ENCODE data around the gene CITED2. TPM values are rescaled to one million over a fixed set of nuclear protein-coding genes. Genes with fewer than 3 reads are reported as not detected.
"Not testable (repeated sequence)": the region's sequence is repeated elsewhere in the genome, so short reads cannot be mapped to it uniquely, and the experiment has no call there.

CITED2 gene
- polyA plus RNA-seq, 1 of the 3 experiments (the other 2 are of a cell fraction) = 173 TPM

DNA sequence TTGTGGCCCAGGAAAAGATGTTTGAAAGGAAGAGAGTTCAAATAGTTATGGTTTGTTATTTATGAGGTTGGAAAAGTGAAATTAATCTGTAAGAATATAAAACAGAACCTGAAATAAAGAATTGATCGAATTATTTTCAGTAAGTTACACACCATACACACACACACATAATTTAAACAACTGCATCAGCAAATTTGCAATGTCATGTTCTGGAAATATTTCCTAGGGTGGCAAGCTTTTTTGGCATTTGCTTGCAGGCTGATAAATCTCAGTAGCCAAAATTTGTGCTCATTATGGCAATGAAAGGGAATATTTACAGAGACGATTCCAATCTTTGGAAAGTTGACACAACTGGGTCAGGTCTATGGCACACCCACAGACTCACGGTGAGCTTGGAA is 9.5 kb downstream of the CITED2 start:
- TF ChIP-seq RXRA (IDR thresholded peaks at IDR 0.05; ENCODE audit: borderline replicate concordance, low read depth) (no peak), RFX5 (IDR thresholded peaks at IDR 0.05; ENCODE audit: low read length) (no peak)
- TF ChIP-seq, protein P1, sequence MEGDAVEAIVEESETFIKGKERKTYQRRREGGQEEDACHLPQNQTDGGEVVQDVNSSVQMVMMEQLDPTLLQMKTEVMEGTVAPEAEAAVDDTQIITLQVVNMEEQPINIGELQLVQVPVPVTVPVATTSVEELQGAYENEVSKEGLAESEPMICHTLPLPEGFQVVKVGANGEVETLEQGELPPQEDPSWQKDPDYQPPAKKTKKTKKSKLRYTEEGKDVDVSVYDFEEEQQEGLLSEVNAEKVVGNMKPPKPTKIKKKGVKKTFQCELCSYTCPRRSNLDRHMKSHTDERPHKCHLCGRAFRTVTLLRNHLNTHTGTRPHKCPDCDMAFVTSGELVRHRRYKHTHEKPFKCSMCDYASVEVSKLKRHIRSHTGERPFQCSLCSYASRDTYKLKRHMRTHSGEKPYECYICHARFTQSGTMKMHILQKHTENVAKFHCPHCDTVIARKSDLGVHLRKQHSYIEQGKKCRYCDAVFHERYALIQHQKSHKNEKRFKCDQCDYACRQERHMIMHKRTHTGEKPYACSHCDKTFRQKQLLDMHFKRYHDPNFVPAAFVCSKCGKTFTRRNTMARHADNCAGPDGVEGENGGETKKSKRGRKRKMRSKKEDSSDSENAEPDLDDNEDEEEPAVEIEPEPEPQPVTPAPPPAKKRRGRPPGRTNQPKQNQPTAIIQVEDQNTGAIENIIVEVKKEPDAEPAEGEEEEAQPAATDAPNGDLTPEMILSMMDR (IDR thresholded peaks at IDR 0.05) = no peak
- Histone ChIP-seq H3K36me3 (replicated peaks in 1 of 2; ENCODE audit: control insufficient read depth in 1 of 2, insufficient read depth in 2 of 2, low read length in 1 of 2) (no peaks in the 10 kb centered on the region), H2AFZ (ENCODE audit: low read depth) (0 out of 2 replicates have a peak overlapping the region, but pooled peaks have one; percentile 41), H3K79me2 (ENCODE audit: insufficient read depth) (no peaks in the 10 kb centered on the region), H3K9ac (no peak overlapping the region), H3K4me3 (ENCODE audit: low read depth in 2 of 2, low read length in 1 of 2) (no peak overlapping the region), H3F3A (replicated peaks; ENCODE audit: insufficient read depth) (peaks cover 16% of the 10 kb centered on the region), H3K9me2 (no peaks in the 10 kb centered on the region), H3K4me1 (ENCODE audit: control insufficient read depth in 1 of 2, insufficient read depth in 2 of 2, low read depth in 1 of 2, low read length in 1 of 2) (peaks cover 0 to 23% of the 10 kb centered on the region in 2 experiments), H3K27me3 (ENCODE audit: insufficient read depth) (no peaks in the 10 kb centered on the region), H3K4me2 (no peak overlapping the region), H4K20me1 (ENCODE audit: insufficient read depth) (no peaks in the 10 kb centered on the region), H3K27ac (ENCODE audit: low read depth in 2 of 2, low read length in 1 of 2) (no peak overlapping the region), H3K9me3 (no peaks in the 10 kb centered on the region)
- DNase-seq = no peak
- CTCF ChIA-PET = interaction anchor here (0.6 to 2.0 kb wide), 35 partner anchors 9 to 1249 kb away, joined by 3 to 30 read pairs (median 4); partner anchors contain the start of gene CITED2
- POLR2A ChIA-PET = no interaction called here
- WGBS (ENCODE audit: low lambda C conversion rate) = 7% methylated on average over 3 of the region's 3 CpGs

GRCh38 chr6:139364302-139364981 is 10.0 kb downstream of the CITED2 start:
- Histone ChIP-seq H3K27ac (ENCODE audit: low read depth in 2 of 2, low read length in 1 of 2) (no peak overlapping the region), H3F3A (replicated peaks; ENCODE audit: insufficient read depth) (peaks cover 12% of the 10 kb centered on the region), H3K4me3 (ENCODE audit: low read depth in 2 of 2, low read length in 1 of 2) (no peak overlapping the region; a peak in 1 of 4 replicates), H3K9me2 (no peaks in the 10 kb centered on the region), H3K9me3 (no peaks in the 10 kb centered on the region), H3K36me3 (replicated peaks in 1 of 2; ENCODE audit: control insufficient read depth in 1 of 2, insufficient read depth in 2 of 2, low read length in 1 of 2) (no peaks in the 10 kb centered on the region), H3K4me1 (ENCODE audit: control insufficient read depth in 1 of 2, insufficient read depth in 2 of 2, low read depth in 1 of 2, low read length in 1 of 2) (peaks cover 0 to 19% of the 10 kb centered on the region in 2 experiments; a peak in 3 of 4 replicates), H2AFZ (ENCODE audit: low read depth) (0 out of 2 replicates have a peak overlapping the region, but pooled peaks have one; percentile 41), H3K9ac (no peak overlapping the region), H3K27me3 (ENCODE audit: insufficient read depth) (no peaks in the 10 kb centered on the region), H3K79me2 (ENCODE audit: insufficient read depth) (no peaks in the 10 kb centered on the region), H4K20me1 (ENCODE audit: insufficient read depth) (no peaks in the 10 kb centered on the region), H3K4me2 (no peak overlapping the region)
- TF ChIP-seq, protein P1 (IDR thresholded peaks at IDR 0.05) = peak; percentile 72
- TF ChIP-seq RFX5 (IDR thresholded peaks at IDR 0.05; ENCODE audit: low read length) = no peak
- peak; percentile 85 for TF ChIP-seq RAD21 (IDR thresholded peaks at IDR 0.05; ENCODE audit: low read length)
- peak; percentile 73 for TF ChIP-seq SMC3 (IDR thresholded peaks at IDR 0.05; ENCODE audit: low read depth, low read length)
- 14% methylated on average over 4 of the region's 4 CpGs for WGBS (ENCODE audit: low lambda C conversion rate)
- peak; percentile 45 for DNase-seq
- CTCF ChIA-PET = interaction anchor here (0.6 to 2.0 kb wide), 36 partner anchors 9 to 1249 kb away, joined by 3 to 30 read pairs (median 4); partner anchors contain the start of gene CITED2
- POLR2A ChIA-PET = no interaction called here

DNA sequence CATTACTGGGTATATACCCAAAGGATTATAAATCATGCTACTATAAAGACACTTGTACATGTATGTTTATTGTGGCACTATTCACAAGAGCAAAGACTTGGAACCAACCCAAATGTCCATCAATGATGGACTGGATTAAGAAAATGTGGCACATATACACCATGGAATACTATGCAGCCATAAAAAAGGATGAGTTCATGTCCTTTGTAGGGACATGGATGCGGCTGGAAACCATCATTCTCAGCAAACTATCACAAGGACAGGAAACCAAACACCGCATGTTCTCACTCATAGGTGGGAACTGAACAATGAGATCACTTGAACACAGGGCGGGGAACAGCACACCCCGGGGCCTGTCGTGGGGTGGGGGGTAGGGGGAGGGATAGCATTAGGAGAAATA is 10.7 kb downstream of the CITED2 start:
- H3K4me3 ChIP-seq (ENCODE audit: low read depth in 2 of 2, low read length in 1 of 2); H4K20me1 ChIP-seq (ENCODE audit: insufficient read depth); H3K9me3 ChIP-seq; H3K79me2 ChIP-seq (ENCODE audit: insufficient read depth); H3K9me2 ChIP-seq; H3F3A ChIP-seq (replicated peaks; ENCODE audit: insufficient read depth); H3K27ac ChIP-seq (ENCODE audit: low read depth in 2 of 2, low read length in 1 of 2); H3K4me2 ChIP-seq; H3K36me3 ChIP-seq (replicated peaks in 1 of 2; ENCODE audit: control insufficient read depth in 1 of 2, insufficient read depth in 2 of 2, low read length in 1 of 2); H3K27me3 ChIP-seq (ENCODE audit: insufficient read depth); DNase-seq; POLR2A ChIA-PET; H2AFZ ChIP-seq (ENCODE audit: low read depth); H3K9ac ChIP-seq: not testable (repeated sequence)
- WGBS (ENCODE audit: low lambda C conversion rate) = 16% methylated on average over 5 of the region's 5 CpGs
- peaks cover 0 to 14% of the 10 kb centered on the region in 2 experiments; a peak in 2 of 4 replicates for H3K4me1 ChIP-seq (ENCODE audit: control insufficient read depth in 1 of 2, insufficient read depth in 2 of 2, low read depth in 1 of 2, low read length in 1 of 2)
- CTCF ChIA-PET = interaction anchor here (0.8 to 2.0 kb wide), 25 partner anchors 9 to 1248 kb away, joined by 3 to 30 read pairs (median 4); partner anchors contain the start of gene CITED2

GRCh38 chr6:139363123-139363522 is 11.3 kb downstream of the CITED2 start:
- H3K4me3 ChIP-seq (ENCODE audit: low read depth in 2 of 2, low read length in 1 of 2); H4K20me1 ChIP-seq (ENCODE audit: insufficient read depth); H3K79me2 ChIP-seq (ENCODE audit: insufficient read depth); H3K27ac ChIP-seq (ENCODE audit: low read depth in 2 of 2, low read length in 1 of 2); POLR2A ChIA-PET; H3K36me3 ChIP-seq (replicated peaks in 1 of 2; ENCODE audit: control insufficient read depth in 1 of 2, insufficient read depth in 2 of 2, low read length in 1 of 2); H2AFZ ChIP-seq (ENCODE audit: low read depth); H3F3A ChIP-seq (replicated peaks; ENCODE audit: insufficient read depth); H3K9me2 ChIP-seq; H3K4me2 ChIP-seq; H3K9ac ChIP-seq; DNase-seq; H3K27me3 ChIP-seq (ENCODE audit: insufficient read depth); H3K9me3 ChIP-seq; H3K4me1 ChIP-seq (ENCODE audit: control insufficient read depth in 1 of 2, insufficient read depth in 2 of 2, low read depth in 1 of 2, low read length in 1 of 2): not testable (repeated sequence)
- 37% methylated on average over 1 of the region's 1 CpG for WGBS (ENCODE audit: low lambda C conversion rate)
- CTCF ChIA-PET = interaction anchor here (1.1 kb wide), 1 partner anchor 15 kb away, joined by 3 read pairs; no protein-coding TSS in a partner anchor
